MG63 (cell line): Measurements from ENCODE around the gene ZNF649. TPM values are rescaled to one million over a fixed set of nuclear protein-coding genes. Genes with fewer than 3 reads are reported as not detected.

Source experiments
- DNase-seq: peaks from one replicate; pipeline ENCODE4 v3.0.0-alpha.2; 2020
- H3K27me3 ChIP-seq: fragments of 250-450 bp; sonication (Bioruptor Pico); 2 replicates; pipeline ENCODE4 v1.5.1; 2020; ENCODE audit warnings: mild to moderate bottlenecking, moderate library complexity
- H3K36me3 ChIP-seq: fragments of 250-450 bp; sonication (Bioruptor Pico); 2 replicates; pipeline ENCODE4 v1.5.1; 2020; ENCODE audit warnings: mild to moderate bottlenecking, moderate library complexity
- H3K4me3 ChIP-seq: fragments of 250-450 bp; sonication (Bioruptor Pico); 2 replicates; pipeline ENCODE4 v1.5.1; 2020; ENCODE audit warnings: mild to moderate bottlenecking, moderate library complexity
- H3K9me3 ChIP-seq: fragments of 250-450 bp; sonication (Bioruptor Pico); 2 replicates; pipeline ENCODE4 v1.5.1; 2020; ENCODE audit warnings: mild to moderate bottlenecking, moderate library complexity
- total RNA-seq: library from RNA; depleted of rRNA; stranded (reverse); fragments of >200 nt; shearing (Covaris generic); gene quantifications from 2 replicates; pipeline ENCODE4 v1.2.3, GENCODE V29; 2014; ENCODE audit warnings: low replicate concordance; rRNA removed

ZNF649 gene
- total RNA-seq, 1 experiment from 2014 or later: 7.4 TPM

GRCh38 chr19:51905206-51905605 lies 389 bp upstream of the ZNF649 start:
- Histone ChIP-seq H3K9me3 (peaks cover 30% of the 10 kb centered on the region), H3K36me3 (peaks cover 10% of the 10 kb centered on the region), H3K27me3 (no peaks in the 10 kb centered on the region), H3K4me3 (peak overlapping the region; percentile 69)
- DNase-seq: no peak

GRCh38 chr19:51903192-51903591 lies 1.6 kb downstream of the ZNF649 start:
- H3K9me3 ChIP-seq: peaks cover 40% of the 10 kb centered on the region
- peaks cover 21% of the 10 kb centered on the region for H3K36me3 ChIP-seq
- DNase-seq: no peak
- no peak overlapping the region for H3K4me3 ChIP-seq
- no peaks in the 10 kb centered on the region for H3K27me3 ChIP-seq

- DNase-seq: no peak
- Histone ChIP-seq H3K4me3 (no peak overlapping the region), H3K27me3 (no peaks in the 10 kb centered on the region), H3K9me3 (peaks cover 44% of the 10 kb centered on the region), H3K36me3 (peaks cover 28% of the 10 kb centered on the region)
Measured at GRCh38 chr19:51901860-51902259, 3.0 kb downstream of the ZNF649 start.

GRCh38 chr19:51891193-51891747 lies 13.5 kb downstream of the ZNF649 start:
- Histone ChIP-seq H3K27me3 (no peaks in the 10 kb centered on the region), H3K4me3 (no peak overlapping the region), H3K36me3 (peaks cover 43% of the 10 kb centered on the region), H3K9me3 (peaks cover 62% of the 10 kb centered on the region)
- no peak for DNase-seq

- Histone ChIP-seq H3K4me3 (no peak overlapping the region), H3K36me3 (peaks cover 32% of the 10 kb centered on the region), H3K27me3 (no peaks in the 10 kb centered on the region), H3K9me3 (peaks cover 55% of the 10 kb centered on the region)
- DNase-seq: no peak
Measured at GRCh38 chr19:51889934-51890333, 14.9 kb downstream of the ZNF649 start.

DNA sequence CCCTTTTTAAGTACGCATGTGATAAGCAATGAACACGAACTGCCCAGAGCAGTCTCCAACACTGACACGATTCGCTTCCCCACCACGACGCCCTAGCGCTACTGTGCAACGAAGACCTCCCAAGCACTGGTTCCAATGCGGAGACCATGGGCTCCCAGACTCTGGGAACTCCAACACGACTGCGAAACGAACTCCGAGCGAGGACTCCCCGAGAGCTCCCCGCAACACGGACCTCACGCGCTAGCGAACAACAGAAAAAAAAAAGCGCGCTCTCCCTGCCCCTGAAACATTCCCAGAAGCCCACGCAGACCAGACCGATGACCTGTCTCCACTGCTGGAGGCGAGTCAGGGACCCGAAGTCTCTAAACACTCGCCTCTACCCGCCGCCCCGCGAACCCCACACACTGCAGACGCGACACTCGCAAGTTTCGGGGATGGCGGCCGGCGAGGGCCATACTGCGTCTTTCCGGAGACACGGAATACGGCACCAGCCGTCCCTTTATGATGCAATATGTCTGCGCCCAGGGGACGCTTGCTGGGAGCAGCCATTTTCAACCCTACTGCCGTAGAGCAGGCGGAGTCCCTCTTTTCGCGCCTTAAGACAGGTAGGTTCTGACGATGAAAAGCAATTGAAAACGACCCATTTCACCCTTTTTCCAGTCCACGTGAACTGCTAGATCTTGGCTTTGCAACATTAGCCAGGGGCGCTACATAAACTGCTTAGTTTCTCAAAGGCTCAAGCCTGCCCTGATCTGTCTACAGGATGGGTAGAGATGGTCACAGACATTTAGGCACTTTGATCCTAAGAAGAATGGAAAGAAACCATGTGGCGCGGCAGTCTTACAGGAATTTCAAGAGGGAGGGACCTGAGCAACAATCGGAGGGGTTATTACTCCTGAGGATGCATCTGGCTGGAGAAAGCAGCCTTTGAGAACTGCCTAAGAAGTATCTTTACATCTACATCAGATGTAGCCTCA lies 17.0 kb downstream of the ZNF649 start, which contains the start of gene ZNF577:
Gene ZNF577 (minus strand): TSS at position 430 of the 977 bp plus-strand sequence. CDS start 7,569 bp downstream, outside the sequence.
- H3K27me3 ChIP-seq: no peaks in the 10 kb centered on the region
- H3K4me3 ChIP-seq: peak within 1 kb of the TSS; percentile 45
- DNase-seq: peak; percentile 83
- H3K36me3 ChIP-seq: peaks cover 19% of the 10 kb centered on the region
- H3K9me3 ChIP-seq: peaks cover 44% of the 10 kb centered on the region

DNA sequence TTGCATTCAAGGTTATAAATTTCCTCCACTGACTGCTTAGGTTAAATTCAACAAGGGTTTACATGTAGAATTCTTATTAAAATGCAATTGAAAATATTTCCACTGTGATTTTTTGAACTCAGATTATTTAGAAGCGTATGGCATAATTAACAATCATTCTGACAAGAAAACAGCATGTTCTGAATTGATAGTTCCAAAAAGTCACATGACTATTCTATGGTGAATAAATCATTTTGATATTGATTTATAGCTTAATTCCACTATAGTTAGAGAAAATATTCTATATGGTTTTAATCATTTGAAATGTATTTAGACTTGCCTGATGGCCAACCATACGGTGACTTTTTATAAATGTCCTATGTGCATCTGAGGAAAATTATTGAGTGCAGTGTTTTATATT lies 20.1 kb downstream of the ZNF649 start:
- DNase-seq: no peak
- Histone ChIP-seq H3K36me3 (no peaks in the 10 kb centered on the region; the same call in 1 of the 2 replicates), H3K4me3 (no peak overlapping the region), H3K9me3 (peaks cover 18% of the 10 kb centered on the region), H3K27me3 (no peaks in the 10 kb centered on the region)

- Histone ChIP-seq H3K36me3 (no peaks in the 10 kb centered on the region; the same call in 1 of the 2 replicates), H3K27me3 (no peaks in the 10 kb centered on the region), H3K9me3 (peaks cover 8% of the 10 kb centered on the region), H3K4me3 (no peak overlapping the region)
- DNase-seq: no peak
Measured at GRCh38 chr19:51882518-51882917, 22.3 kb downstream of the ZNF649 start.

DNA sequence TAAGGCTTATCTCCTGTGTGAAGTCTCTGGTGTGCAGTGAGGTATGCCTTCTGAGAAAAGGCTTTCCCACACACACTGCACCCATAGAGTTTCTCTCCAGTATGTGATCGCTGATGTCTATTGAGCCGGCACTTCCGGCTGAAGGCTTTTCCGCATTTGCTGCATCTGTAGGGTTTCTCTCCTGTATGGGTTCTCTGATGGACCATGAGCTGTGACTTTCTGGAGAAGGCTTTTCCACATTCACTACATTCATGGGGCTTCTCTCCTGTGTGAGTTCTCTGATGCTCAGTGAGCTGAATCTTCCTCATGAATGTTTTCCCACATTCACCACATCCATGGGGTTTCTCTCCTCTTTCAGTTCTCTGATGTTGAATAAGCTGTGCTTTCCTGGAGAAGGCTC lies 31.7 kb downstream of the ZNF649 start:
- DNase-seq: no peak
- Histone ChIP-seq H3K9me3 (peaks cover 27% of the 10 kb centered on the region), H3K27me3 (no peaks in the 10 kb centered on the region), H3K36me3 (no peaks in the 10 kb centered on the region; the same call in none of the 2 replicates), H3K4me3 (no peak overlapping the region)

DNA sequence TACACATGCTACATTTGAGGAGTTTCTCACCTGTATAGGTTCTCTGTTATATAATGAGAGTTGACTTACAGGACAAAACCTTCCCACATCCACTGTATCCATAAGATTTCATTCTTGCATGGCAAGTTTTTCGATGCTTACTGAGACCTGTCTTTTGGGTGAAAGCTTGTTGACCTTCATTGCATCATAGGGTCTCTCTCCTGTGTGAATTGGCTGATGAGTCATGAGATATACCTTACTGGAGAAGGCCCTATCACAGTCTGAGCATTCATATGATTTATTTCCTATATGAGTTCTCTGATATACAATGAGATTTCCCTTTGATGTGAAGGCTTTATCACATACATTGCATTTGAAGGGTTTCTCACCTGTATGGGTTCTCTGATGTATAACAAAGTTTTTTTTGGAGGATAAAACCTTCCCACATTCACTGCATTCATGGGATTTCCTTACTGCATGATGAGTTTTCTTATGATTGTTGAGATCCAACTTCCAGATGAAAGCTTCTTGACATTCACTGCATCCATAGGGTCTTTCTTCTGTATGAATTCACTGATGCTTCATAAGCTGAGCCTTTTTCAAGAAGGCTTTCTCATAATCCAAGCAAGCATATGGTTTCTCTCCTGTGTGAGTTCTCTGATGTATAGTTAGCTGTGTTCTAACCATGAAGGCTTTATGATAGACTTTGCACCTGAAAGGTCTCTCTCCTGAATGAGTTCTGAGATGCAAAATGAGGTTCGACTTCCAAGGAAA lies 42.8 kb downstream of the ZNF649 start:
- H3K9me3 ChIP-seq: peaks cover 52% of the 10 kb centered on the region

More for the DNA sequence above, 42.8 kb downstream of the ZNF649 start:
- no peaks in the 10 kb centered on the region for H3K36me3 ChIP-seq
- no peak overlapping the region for H3K4me3 ChIP-seq
- no peaks in the 10 kb centered on the region for H3K27me3 ChIP-seq
- DNase-seq: no peak

Other genes starting within 250 kb of the ZNF649 start
- 8.2 and 31.7 TPM in 2 replicates for gene SPACA6, start 211.7 kb downstream of the ZNF649 start, total RNA-seq
- gene HAS1, start 181.0 kb downstream of the ZNF649 start, total RNA-seq: not detected in 2 replicates
- gene FPR1, start 153.1 kb downstream of the ZNF649 start, total RNA-seq: not detected in 2 replicates
- gene FPR2, start 143.8 kb downstream of the ZNF649 start, total RNA-seq: not detected in 2 replicates
- not detected in 2 replicates for gene FPR3, start 109.9 kb downstream of the ZNF649 start, total RNA-seq
- gene ZNF577, start 17.1 kb downstream of the ZNF649 start, total RNA-seq: 1.3 and 2.0 TPM in 2 replicates
- 0.84 and 3.0 TPM in 2 replicates for gene ZNF613, start 22.5 kb upstream of the ZNF649 start, total RNA-seq
- 3.0 and 4.8 TPM in 2 replicates for gene ZNF350, start 81.8 kb upstream of the ZNF649 start, total RNA-seq
- gene ZNF615, start 103.2 kb upstream of the ZNF649 start, total RNA-seq: 5.6 and 8.4 TPM in 2 replicates
- 3.1 and 9.7 TPM in 2 replicates for gene ZNF614, start 123.4 kb upstream of the ZNF649 start, total RNA-seq
- 1.2 and 3.4 TPM in 2 replicates for gene ZNF432, start 143.8 kb upstream of the ZNF649 start, total RNA-seq
- gene ZNF841, start 190.7 kb upstream of the ZNF649 start, total RNA-seq: 3.6 and 4.8 TPM in 2 replicates
- gene ZNF616, start 234.9 kb upstream of the ZNF649 start, total RNA-seq: 1.6 and 1.9 TPM in 2 replicates